Measurements from ENCODE around the gene SMIM20. TPM values are rescaled to one million over a fixed set of nuclear protein-coding genes. Genes with fewer than 3 reads are reported as not detected.

SMIM20 gene
- total RNA-seq, 2 experiments from 2014 or later: 9.6 to 9.9 TPM

DNA sequence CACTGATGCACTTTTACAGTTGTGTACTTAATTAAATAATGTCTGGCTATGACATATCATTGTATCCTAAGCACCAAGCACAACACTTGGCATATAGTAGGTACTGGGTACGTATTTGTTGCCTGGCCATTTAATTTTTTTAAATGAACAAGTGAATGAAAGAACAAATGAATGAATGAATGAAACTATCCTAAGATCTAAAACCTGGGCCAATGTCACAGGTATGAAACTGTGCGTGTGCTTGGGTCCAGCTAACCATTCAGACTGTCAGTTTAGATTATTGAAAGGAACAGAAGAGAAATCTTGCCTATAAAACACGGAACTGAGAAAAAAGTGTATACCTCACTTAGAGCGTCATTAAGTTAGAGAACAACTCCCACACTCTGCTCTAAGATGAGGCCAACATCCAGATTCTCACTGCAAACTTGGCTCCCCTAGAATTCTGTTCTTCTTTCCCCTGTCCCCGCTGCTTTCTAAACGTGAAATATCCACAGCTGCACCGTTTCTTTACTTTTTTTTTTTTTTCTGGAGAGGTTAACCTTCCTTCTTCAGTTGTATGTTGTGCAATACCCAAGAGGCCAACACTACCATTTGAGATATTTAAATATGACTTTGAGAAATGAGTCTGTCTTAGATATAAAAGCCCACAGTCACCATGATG lies 33.9 kb upstream of the SMIM20 start:
- ATAC-seq (no peak), DNase-seq (no peak)
- peaks cover 11% of the 10 kb centered on the region for H3K4me1 Mint-ChIP-seq
- H3K36me3 Mint-ChIP-seq: peaks cover 4% of the 10 kb centered on the region
- CTCF ChIA-PET: interaction anchor here (0.7 kb wide), 1 partner anchor 751 kb away, joined by 3 read pairs; no protein-coding TSS in a partner anchor
- H3K4me3 Mint-ChIP-seq: no peak overlapping the region
- H3K9me3 Mint-ChIP-seq (ENCODE audit: low read depth): no peaks in the 10 kb centered on the region
- H3K27me3 Mint-ChIP-seq: no peaks in the 10 kb centered on the region
- H3K27ac Mint-ChIP-seq: no peak overlapping the region

DNA sequence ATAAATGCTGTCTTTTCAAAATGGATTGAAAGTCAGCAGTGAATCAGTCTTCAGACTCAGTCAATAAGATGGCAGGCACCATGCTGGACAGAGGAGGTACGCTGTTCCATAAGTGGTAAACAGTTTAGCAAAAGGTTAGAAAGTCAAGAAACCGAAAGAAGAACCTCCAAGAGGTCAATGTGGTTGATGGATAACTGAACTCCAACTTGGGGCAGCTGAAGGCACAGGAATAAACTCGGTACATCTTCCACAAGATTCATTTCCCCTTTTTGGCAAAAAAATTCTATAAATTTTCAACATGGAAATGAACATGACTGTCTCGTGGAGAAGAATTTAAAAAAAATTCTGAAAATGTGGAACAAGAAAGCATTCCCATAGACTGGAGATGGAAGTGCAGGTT lies 32.8 kb upstream of the SMIM20 start:
- H3K36me3 Mint-ChIP-seq: peaks cover 4% of the 10 kb centered on the region
- no peak for ATAC-seq
- no peak overlapping the region for H3K27ac Mint-ChIP-seq
- no peaks in the 10 kb centered on the region for H3K9me3 Mint-ChIP-seq (ENCODE audit: low read depth)
- peaks cover 11% of the 10 kb centered on the region for H3K4me1 Mint-ChIP-seq
- CTCF ChIA-PET: interaction anchor here (1.4 kb wide), 1 partner anchor 47 kb away, joined by 3 read pairs; no protein-coding TSS in a partner anchor
- no peak overlapping the region for H3K4me3 Mint-ChIP-seq
- DNase-seq: no peak
- H3K27me3 Mint-ChIP-seq: no peaks in the 10 kb centered on the region

GRCh38 chr4:25882226-25882625 lies 31.8 kb upstream of the SMIM20 start:
- H3K4me1 Mint-ChIP-seq: peaks cover 11% of the 10 kb centered on the region
- no peaks in the 10 kb centered on the region for H3K27me3 Mint-ChIP-seq
- peaks cover 4% of the 10 kb centered on the region for H3K36me3 Mint-ChIP-seq
- DNase-seq (no peak), ATAC-seq (no peak)
- H3K9me3 Mint-ChIP-seq (ENCODE audit: low read depth): no peaks in the 10 kb centered on the region
- no peak overlapping the region for H3K4me3 Mint-ChIP-seq
- H3K27ac Mint-ChIP-seq: no peak overlapping the region
- CTCF ChIA-PET: interaction anchor here (1.4 to 2.0 kb wide), 2 partner anchors 16 to 48 kb away, joined by 3 to 5 read pairs; no protein-coding TSS in a partner anchor

GRCh38 chr4:25883565-25883964 lies 30.5 kb upstream of the SMIM20 start:
- DNase-seq: no peak
- peaks cover 4% of the 10 kb centered on the region for H3K36me3 Mint-ChIP-seq
- CTCF ChIA-PET: interaction anchor here (1.3 to 2.0 kb wide), 2 partner anchors 18 to 30 kb away, joined by 3 to 5 read pairs; partner anchors contain the start of gene SMIM20
- no peak overlapping the region for H3K27ac Mint-ChIP-seq
- no peak overlapping the region for H3K4me3 Mint-ChIP-seq
- H3K27me3 Mint-ChIP-seq: no peaks in the 10 kb centered on the region
- no peak for ATAC-seq
- no peaks in the 10 kb centered on the region for H3K9me3 Mint-ChIP-seq (ENCODE audit: low read depth)
- peaks cover 11% of the 10 kb centered on the region for H3K4me1 Mint-ChIP-seq

GRCh38 chr4:25884031-25884782 lies 29.8 kb upstream of the SMIM20 start:
- CTCF ChIA-PET: interaction anchor here (1.3 kb wide), 1 partner anchor 30 kb away, joined by 3 read pairs; the partner anchor contains the start of gene SMIM20
- Mint-ChIP-seq H3K9me3 (ENCODE audit: low read depth) (no peaks in the 10 kb centered on the region), H3K4me3 (no peak overlapping the region), H3K4me1 (peaks cover 11% of the 10 kb centered on the region), H3K27me3 (no peaks in the 10 kb centered on the region), H3K36me3 (peaks cover 4% of the 10 kb centered on the region), H3K27ac (no peak overlapping the region)
- DNase-seq: no peak
- no peak for ATAC-seq

DNA sequence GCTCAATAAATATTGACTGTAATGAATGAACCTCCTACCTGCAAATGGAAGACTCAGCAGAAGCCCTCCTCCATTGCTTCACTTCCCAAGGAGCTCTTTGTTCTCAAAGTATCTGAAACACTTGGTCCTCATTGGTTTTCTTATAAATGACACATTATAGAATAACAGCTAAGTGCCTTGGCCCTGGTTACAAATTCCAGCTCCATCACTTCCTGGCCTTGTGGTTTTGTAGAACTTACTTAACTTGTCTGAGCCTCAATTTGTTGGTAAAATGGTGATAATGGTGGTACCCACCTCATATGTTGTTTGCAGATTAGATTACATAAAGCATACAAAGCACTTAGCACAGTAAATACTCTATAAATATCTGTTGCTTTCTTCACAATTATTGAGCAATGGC lies 25.2 kb upstream of the SMIM20 start:
- Mint-ChIP-seq H3K4me1 (peaks cover 11% of the 10 kb centered on the region), H3K4me3 (no peak overlapping the region), H3K27ac (no peak overlapping the region)

GRCh38 chr4:25889589-25890503 lies 24.2 kb upstream of the SMIM20 start:
- Mint-ChIP-seq H3K4me3 (no peak overlapping the region), H3K27me3 (no peaks in the 10 kb centered on the region), H3K36me3 (no peaks in the 10 kb centered on the region), H3K27ac (no peak overlapping the region), H3K9me3 (ENCODE audit: low read depth) (no peaks in the 10 kb centered on the region), H3K4me1 (peaks cover under 1% of the 10 kb centered on the region)
- DNase-seq (no peak), ATAC-seq (no peak)
- CTCF ChIA-PET: interaction anchor here (0.5 to 0.9 kb wide), 2 partner anchors 12 to 219 kb away, joined by 3 read pairs; no protein-coding TSS in a partner anchor

More for the DNA sequence above, 25.2 kb upstream of the SMIM20 start:
- DNase-seq (no peak), ATAC-seq (no peak)
- peaks cover 1% of the 10 kb centered on the region for H3K36me3 Mint-ChIP-seq
- H3K9me3 Mint-ChIP-seq (ENCODE audit: low read depth): no peaks in the 10 kb centered on the region
- H3K27me3 Mint-ChIP-seq: no peaks in the 10 kb centered on the region
- CTCF ChIA-PET: interaction anchor here (0.9 kb wide), 1 partner anchor 11 kb away, joined by 3 read pairs; no protein-coding TSS in a partner anchor

DNA sequence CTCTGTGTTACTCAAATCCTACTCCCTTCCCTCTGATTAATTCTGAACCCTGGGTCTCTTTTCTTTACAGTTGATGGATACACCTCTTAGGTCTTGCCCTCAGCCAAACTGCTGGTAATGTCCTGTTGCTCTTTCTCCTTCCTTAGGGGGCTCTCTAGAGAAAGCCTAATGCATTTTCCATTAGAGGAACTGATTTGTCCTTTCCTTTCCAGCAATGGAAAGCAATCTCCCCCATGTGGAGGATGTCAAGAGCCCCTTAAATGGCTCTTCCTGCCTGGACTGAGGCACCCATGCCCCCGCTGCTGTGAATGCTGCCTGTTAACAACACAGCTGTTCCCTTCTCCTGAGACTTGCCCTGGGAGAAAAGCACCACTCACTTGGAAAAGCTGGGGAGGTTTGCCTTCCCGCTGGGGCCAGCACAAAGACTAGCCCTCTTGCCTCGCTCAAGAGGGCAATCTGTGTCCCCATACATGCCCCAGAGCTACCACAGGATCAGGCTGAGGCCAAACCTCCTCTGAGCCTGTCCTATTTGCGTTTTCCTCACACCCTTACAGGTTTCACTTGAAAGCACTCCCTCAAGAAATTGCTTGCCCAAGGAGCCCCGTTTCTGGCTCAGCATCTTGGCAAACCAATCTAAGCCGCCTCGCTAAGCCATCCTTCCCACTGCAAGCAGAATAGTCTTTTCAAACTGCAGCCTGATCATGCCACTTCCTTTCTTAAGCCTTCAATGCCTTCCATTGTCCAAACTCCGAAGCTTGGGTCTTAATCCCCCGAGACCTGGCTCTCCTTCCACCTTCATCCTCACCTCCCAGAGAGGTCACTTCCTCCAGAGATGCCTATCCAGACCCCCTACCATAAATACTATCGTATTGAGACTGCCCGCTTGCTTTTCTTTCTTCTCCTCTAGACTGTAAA lies 23.2 kb upstream of the SMIM20 start:
- H3K27me3 Mint-ChIP-seq: no peaks in the 10 kb centered on the region
- no peaks in the 10 kb centered on the region for H3K9me3 Mint-ChIP-seq (ENCODE audit: low read depth)
- CTCF ChIA-PET: interaction anchor here (0.5 kb wide), 1 partner anchor 218 kb away, joined by 3 read pairs; no protein-coding TSS in a partner anchor
- peaks cover 2% of the 10 kb centered on the region for H3K36me3 Mint-ChIP-seq
- DNase-seq: no peak
- H3K4me3 Mint-ChIP-seq: no peak overlapping the region
- no peak overlapping the region for H3K27ac Mint-ChIP-seq
- no peaks in the 10 kb centered on the region for H3K4me1 Mint-ChIP-seq
- ATAC-seq: no peak

DNA sequence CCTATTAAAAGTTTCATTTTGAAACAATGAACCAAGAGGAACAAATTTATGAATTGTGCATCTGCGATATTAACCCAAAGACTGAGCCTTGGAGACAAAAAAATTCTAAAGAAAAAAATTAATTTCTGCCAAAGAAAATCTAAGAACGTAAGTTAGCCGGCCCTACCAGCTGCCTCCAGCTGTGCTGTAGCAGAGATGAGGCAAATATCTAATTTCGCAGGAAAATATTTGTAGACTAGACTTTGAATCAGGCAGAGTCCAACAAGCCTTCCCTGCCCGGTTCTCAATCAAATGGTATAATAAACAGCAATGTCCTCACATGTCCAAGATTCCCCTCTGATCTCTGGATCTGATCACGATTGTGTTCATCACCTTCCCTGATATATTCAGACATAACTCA lies 21.2 kb upstream of the SMIM20 start:
- no peak for ATAC-seq
- no peaks in the 10 kb centered on the region for H3K4me1 Mint-ChIP-seq
- no peak overlapping the region for H3K4me3 Mint-ChIP-seq
- H3K36me3 Mint-ChIP-seq: peaks cover 2% of the 10 kb centered on the region
- no peak overlapping the region for H3K27ac Mint-ChIP-seq
- no peaks in the 10 kb centered on the region for H3K9me3 Mint-ChIP-seq (ENCODE audit: low read depth)
- DNase-seq: no peak
- CTCF ChIA-PET: no interaction called here
- no peaks in the 10 kb centered on the region for H3K27me3 Mint-ChIP-seq

- ATAC-seq: no peak
- CTCF ChIA-PET: interaction anchor here (1.1 kb wide), 1 partner anchor 91 kb away, joined by 3 read pairs; no protein-coding TSS in a partner anchor
Observed at GRCh38 chr4:25896776-25897539, 17.1 kb upstream of the SMIM20 start.

DNA sequence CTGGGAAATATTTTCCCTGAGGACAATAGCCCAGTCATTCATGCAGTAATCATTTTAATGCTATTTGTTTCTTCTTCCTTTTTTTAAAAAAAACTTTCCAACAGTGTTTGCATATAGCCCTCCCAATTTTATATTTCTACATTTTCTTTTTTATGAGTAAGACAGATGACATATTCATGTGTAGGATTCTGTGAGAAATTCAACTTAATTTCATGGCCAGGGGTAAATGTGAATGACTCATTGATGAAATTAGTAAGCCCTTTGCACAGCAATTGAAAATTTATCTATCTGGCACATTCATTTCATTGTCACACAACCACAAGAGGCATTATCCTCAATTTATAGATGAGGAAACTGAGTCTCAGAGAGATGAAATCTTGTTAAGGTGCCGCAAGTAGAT lies 13.7 kb upstream of the SMIM20 start:
- peaks cover 7% of the 10 kb centered on the region for H3K36me3 Mint-ChIP-seq
- DNase-seq: no peak
- no peaks in the 10 kb centered on the region for H3K27me3 Mint-ChIP-seq
- ATAC-seq: no peak
- CTCF ChIA-PET: interaction anchor here (0.6 to 0.9 kb wide), 2 partner anchors 60 to 105 kb away, joined by 3 read pairs; no protein-coding TSS in a partner anchor
- no peaks in the 10 kb centered on the region for H3K4me1 Mint-ChIP-seq
- no peaks in the 10 kb centered on the region for H3K9me3 Mint-ChIP-seq (ENCODE audit: low read depth)
- no peak overlapping the region for H3K4me3 Mint-ChIP-seq
- H3K27ac Mint-ChIP-seq: no peak overlapping the region

More at GRCh38 chr4:25896776-25897539, 17.1 kb upstream of the SMIM20 start:
- no peaks in the 10 kb centered on the region for H3K4me1 Mint-ChIP-seq
- H3K36me3 Mint-ChIP-seq: peaks cover 2% of the 10 kb centered on the region
- no peaks in the 10 kb centered on the region for H3K9me3 Mint-ChIP-seq (ENCODE audit: low read depth)
- no peak overlapping the region for H3K4me3 Mint-ChIP-seq
- DNase-seq: no peak
- H3K27ac Mint-ChIP-seq: no peak overlapping the region
- H3K27me3 Mint-ChIP-seq: no peaks in the 10 kb centered on the region

Data from activated CD8-positive, alpha-beta memory T cell treated with anti-CD3 and anti-CD28 coated beads, Interleukin-2, amount 10 ng/mL, durations not matched to agents 7 days and 5 days (primary cell).